ENCODE data around the gene EPHA10. TPM values are rescaled to one million over a fixed set of nuclear protein-coding genes. Genes with fewer than 3 reads are reported as not detected.
A peak's percentile ranks its signal among the peaks of the same experiment; 100 is the strongest.

The EPHA10 gene
- under 1 TPM in 4 of 10 donors, not detected in 6; 0.04 to 0.15 (median 0.06) TPM for total RNA-seq
- polyA plus RNA-seq = under 1 TPM; 0.04 to 0.15 TPM
- long read RNA-seq, donor 1 = 0 reads
- long read RNA-seq, donor 2 = 0 reads
- long read RNA-seq, donor 3 = 0 reads

DNA sequence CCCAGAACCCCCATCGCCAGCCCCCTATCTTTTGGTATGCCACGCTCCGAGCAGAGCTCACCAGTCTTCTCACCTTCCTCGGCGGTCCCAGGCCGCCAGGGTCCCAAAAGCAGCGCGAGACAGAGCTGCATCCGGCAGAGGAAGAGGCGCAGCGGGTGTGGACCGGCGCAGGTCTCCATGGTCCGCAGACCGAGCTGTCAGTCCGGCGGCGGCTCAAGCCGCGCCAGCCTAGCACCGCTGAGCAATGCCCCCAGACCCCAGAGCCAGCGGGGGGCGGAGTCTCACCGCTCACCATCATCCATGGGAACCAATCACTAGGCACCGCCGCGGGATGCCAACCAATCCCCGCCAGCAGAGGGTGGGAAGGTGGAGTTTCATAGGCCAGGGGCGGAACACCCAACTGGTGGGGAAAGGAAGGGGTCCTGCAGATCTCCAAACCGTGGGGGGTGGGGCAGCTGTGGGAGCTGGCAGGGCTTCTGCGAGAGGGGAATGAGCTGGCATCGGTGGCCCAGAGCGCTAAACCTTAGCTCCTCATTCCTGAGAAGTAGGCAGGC lies at the start of gene EPHA10:
Gene EPHA10, minus strand, starts transcription at position 233 of the 554 bp plus-strand sequence. Its CDS starts 54 bp downstream, at position 179.
- WGBS, 2 donors = 1 to 2% methylated on average over 33 of the region's 33 CpGs
- ATAC-seq (no peak), DNase-seq (no peak)
- no peak within 1 kb of the TSS for H3K27ac ChIP-seq
- no peaks in the 10 kb centered on the region for H3K9me3 ChIP-seq
- H3K36me3 ChIP-seq = no peaks in the 10 kb centered on the region
- peaks cover 10 to 95% (median 91%) of the 10 kb centered on the region in 7 donors for H3K27me3 ChIP-seq
- no peak within 1 kb of the TSS for H3K4me3 ChIP-seq
- TF ChIP-seq, protein P1, sequence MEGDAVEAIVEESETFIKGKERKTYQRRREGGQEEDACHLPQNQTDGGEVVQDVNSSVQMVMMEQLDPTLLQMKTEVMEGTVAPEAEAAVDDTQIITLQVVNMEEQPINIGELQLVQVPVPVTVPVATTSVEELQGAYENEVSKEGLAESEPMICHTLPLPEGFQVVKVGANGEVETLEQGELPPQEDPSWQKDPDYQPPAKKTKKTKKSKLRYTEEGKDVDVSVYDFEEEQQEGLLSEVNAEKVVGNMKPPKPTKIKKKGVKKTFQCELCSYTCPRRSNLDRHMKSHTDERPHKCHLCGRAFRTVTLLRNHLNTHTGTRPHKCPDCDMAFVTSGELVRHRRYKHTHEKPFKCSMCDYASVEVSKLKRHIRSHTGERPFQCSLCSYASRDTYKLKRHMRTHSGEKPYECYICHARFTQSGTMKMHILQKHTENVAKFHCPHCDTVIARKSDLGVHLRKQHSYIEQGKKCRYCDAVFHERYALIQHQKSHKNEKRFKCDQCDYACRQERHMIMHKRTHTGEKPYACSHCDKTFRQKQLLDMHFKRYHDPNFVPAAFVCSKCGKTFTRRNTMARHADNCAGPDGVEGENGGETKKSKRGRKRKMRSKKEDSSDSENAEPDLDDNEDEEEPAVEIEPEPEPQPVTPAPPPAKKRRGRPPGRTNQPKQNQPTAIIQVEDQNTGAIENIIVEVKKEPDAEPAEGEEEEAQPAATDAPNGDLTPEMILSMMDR (IDR thresholded peaks at IDR 0.05) = no peak
- intact Hi-C loops (cut with DNase I) = no loop called here
- H3K4me1 ChIP-seq = no peaks in the 10 kb centered on the region

DNA sequence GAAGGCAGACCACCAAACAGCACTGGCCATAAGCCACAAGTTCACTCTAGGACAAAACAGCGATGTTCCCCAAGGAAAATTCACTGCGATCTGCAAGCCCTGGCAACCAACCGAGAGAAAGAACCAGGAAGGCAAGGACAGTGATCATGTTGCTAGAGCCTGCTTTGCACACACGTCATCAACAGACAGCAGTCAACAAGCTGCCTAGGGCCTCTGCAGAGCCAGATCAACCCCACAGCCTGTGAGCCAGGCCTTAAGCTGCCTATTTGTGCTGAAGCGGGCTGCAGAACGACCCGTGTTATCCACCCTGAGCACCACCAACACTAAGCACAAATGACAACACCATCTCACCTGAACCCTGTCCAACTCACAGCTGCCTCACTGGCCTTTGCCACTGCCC lies 49.3 kb upstream of the EPHA10 start:
- Histone ChIP-seq H3K4me1 (peaks cover 0 to 31% (median 9%) of the 10 kb centered on the region in 9 donors), H3K27ac (peak overlapping the region in 1 of 10 donors; percentile 15), H3K27me3 (no peaks in the 10 kb centered on the region), H3K4me3 (no peak overlapping the region), H3K9me3 (no peaks in the 10 kb centered on the region), H3K36me3 (peaks cover 0 to 79% (median 13%) of the 10 kb centered on the region in 9 donors)
- 80 to 81% methylated on average over 7 of the region's 7 CpGs for WGBS, 2 donors
- DNase-seq (no peak), ATAC-seq (peak in 1 of 8 donors; percentile 31)
- intact Hi-C loops (cut with DNase I) = loop anchor here in 5 of 10 donors (5.0 to 10.0 kb wide), 3 partner anchors 43 to 171 kb away; partner anchors contain the start of gene MTF1 (in 4 of the 5)
- TF ChIP-seq, protein P1 (IDR thresholded peaks at IDR 0.05) = no peak

DNA sequence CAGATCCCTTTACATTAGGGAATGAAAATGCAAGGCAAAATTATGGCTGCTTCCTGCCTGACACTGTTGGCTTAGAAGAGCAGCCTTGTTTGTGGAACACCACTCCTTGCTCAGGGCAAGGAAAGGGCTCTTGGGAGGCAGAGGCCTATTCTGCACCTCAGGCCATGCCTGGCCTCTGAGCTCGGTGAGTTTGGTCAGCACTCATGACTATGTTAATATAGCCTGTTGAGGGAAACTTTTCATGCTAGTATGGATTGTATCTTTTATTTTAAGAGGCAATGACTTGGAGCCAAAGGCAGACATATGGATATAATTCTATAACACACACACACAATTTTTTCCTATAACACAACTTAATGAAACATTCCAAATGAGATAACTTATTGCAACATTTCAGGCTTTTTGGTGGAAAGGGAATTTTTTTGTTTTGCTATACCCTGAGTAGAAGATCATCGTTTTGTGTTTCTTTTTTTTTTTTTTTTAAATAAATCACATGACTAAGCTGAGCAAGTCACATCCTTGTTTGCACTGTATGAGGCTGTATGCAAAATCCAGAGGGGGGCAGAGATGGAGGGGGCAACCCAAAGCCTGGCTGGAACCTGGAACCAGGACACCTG lies 48.7 kb upstream of the EPHA10 start:
- Histone ChIP-seq H3K4me1 (peaks cover 0 to 37% (median 15%) of the 10 kb centered on the region in 9 donors), H3K9me3 (no peaks in the 10 kb centered on the region), H3K4me3 (no peak overlapping the region), H3K36me3 (peaks cover 0 to 73% (median 13%) of the 10 kb centered on the region in 9 donors), H3K27me3 (no peaks in the 10 kb centered on the region), H3K27ac (peak overlapping the region in 1 of 10 donors; percentile 15)
- WGBS, 2 donors = 81 to 85% methylated on average over 2 of the region's 2 CpGs
- ATAC-seq = no peak
- TF ChIP-seq, protein P1 (IDR thresholded peaks at IDR 0.05) = no peak
- intact Hi-C loops (cut with DNase I) = loop anchor here in 5 of 10 donors (5.0 to 10.0 kb wide), 3 partner anchors 44 to 171 kb away; partner anchors contain the start of gene MTF1 (in 4 of the 5)
- DNase-seq = no peak

DNA sequence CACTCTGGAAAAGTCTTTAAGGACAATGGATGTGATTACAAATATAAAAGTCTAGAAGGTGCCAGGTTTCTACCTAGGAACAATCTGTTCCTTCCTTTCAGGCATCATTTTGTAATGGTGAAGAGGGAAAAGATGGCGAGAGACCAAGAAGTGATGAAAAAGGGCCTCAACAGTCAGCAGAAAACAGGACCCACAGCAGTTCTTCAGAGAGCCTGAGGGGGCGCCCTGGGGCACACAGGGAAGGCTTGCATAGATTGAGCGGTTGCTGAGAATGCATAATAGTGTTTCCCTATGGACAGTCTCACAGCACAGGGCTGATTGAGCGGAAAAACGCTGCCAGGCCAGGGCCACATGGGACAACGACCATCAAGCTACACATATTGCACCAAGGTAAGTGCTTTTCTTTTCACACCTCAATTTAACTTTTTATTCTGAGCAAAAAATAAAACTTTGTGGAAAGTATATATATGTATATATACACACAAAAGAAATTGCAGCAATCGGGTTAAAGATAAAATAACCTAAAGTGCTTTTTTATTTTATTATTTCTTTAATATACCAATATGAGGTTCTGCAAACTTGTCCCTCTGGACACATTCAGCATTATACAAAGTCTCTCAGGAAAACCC lies 46.2 kb upstream of the EPHA10 start:
- Histone ChIP-seq H3K9me3 (no peaks in the 10 kb centered on the region), H3K4me3 (no peak overlapping the region), H3K27ac (no peak overlapping the region), H3K27me3 (no peaks in the 10 kb centered on the region), H3K4me1 (peaks cover 7 to 49% (median 21%) of the 10 kb centered on the region in 9 donors), H3K36me3 (peaks cover 0 to 56% (median 12%) of the 10 kb centered on the region in 9 donors)
- intact Hi-C loops (cut with DNase I) = loop anchor here in 5 of 10 donors (5.0 to 10.0 kb wide), 3 partner anchors 46 to 174 kb away; partner anchors contain the start of gene MTF1 (in 4 of the 5)
- DNase-seq (peak; percentile 29 to 51), ATAC-seq (no peak)
- TF ChIP-seq, protein P1 (IDR thresholded peaks at IDR 0.05) = peak; percentile 56 to 84 (median 72)
- WGBS, 2 donors = 33 to 38% methylated on average over 7 of the region's 7 CpGs

Measured in heart right ventricle (tissue), 16 donors.